ENCODE data around the gene HDLBP. TPM values are rescaled to one million over a fixed set of nuclear protein-coding genes. Genes with fewer than 3 reads are reported as not detected.

HDLBP gene
- total RNA-seq, 1 donor from 2014 or later = 805 TPM

DNA sequence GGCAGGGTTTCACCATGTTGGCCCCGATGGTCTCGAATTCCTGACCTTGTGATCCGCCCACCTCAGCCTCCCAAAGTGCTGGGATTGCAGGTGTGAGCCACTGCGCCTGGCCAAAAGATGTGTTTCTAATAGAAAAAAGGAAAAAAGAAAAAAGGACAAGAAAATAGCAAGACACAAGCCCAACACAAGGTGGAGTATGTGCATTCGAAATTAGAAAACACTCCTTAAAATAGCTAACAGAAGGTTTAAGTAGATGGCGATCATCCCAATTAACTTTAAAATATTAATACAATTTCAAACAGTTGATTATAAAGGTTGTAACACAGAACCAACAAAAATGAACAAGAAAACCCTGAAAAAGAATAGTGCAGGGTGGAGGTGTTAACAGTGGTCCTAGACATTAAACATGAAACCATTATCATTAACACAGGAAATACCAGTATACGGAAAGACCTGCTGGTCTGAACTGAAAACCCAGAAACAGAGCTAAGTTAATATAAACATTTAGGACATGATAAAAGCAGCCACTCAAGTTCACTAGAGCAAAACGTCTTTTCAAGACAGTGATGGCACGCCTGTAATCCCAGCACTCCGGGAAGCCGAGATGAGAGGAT, 57.9 kb downstream of the HDLBP start:
- TF ChIP-seq, protein P1, sequence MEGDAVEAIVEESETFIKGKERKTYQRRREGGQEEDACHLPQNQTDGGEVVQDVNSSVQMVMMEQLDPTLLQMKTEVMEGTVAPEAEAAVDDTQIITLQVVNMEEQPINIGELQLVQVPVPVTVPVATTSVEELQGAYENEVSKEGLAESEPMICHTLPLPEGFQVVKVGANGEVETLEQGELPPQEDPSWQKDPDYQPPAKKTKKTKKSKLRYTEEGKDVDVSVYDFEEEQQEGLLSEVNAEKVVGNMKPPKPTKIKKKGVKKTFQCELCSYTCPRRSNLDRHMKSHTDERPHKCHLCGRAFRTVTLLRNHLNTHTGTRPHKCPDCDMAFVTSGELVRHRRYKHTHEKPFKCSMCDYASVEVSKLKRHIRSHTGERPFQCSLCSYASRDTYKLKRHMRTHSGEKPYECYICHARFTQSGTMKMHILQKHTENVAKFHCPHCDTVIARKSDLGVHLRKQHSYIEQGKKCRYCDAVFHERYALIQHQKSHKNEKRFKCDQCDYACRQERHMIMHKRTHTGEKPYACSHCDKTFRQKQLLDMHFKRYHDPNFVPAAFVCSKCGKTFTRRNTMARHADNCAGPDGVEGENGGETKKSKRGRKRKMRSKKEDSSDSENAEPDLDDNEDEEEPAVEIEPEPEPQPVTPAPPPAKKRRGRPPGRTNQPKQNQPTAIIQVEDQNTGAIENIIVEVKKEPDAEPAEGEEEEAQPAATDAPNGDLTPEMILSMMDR (IDR thresholded peaks at IDR 0.05; ENCODE audit: insufficient read depth, low read length, severe bottlenecking) = no peak
- FAIRE-seq (no peak), DNase-seq (ENCODE audit: low read depth) (no peak)

DNA sequence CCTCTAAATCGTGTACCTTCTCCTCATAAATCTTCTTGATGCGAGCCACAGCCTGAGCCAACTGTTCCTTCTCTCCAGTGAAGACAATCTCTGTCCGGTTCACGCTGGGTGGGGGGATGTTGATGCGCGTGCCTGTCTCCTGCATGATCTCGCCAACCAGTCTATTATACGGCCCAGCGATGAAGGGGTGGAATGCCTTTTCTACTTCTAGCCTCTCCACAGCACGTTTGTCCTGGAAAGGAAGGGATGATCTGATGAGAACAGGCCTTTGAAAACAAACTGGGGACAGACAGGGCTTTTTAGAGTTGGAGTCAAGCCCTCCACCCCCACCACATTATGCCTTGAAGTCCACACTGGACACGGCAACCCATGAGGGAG, 59.3 kb downstream of the HDLBP start:
- TF ChIP-seq, protein P1 (IDR thresholded peaks at IDR 0.05; ENCODE audit: insufficient read depth, low read length, severe bottlenecking) = no peak
- no peaks in the 10 kb centered on the region for H3K27me3 ChIP-seq (ENCODE audit: control insufficient read depth, insufficient read depth, low read length)
- FAIRE-seq (no peak), DNase-seq (ENCODE audit: low read depth) (no peak)
- H3K36me3 ChIP-seq (ENCODE audit: control insufficient read depth, insufficient read depth, low read length) = peaks cover 36% of the 10 kb centered on the region
- H3K4me3 ChIP-seq (ENCODE audit: low read depth, low read length) = no peak overlapping the region

More for the DNA sequence above, 57.9 kb downstream of the HDLBP start:
- H3K36me3 ChIP-seq (ENCODE audit: control insufficient read depth, insufficient read depth, low read length) = peaks cover 43% of the 10 kb centered on the region
- no peaks in the 10 kb centered on the region for H3K27me3 ChIP-seq (ENCODE audit: control insufficient read depth, insufficient read depth, low read length)
- H3K4me3 ChIP-seq (ENCODE audit: low read depth, low read length) = no peak overlapping the region

DNA sequence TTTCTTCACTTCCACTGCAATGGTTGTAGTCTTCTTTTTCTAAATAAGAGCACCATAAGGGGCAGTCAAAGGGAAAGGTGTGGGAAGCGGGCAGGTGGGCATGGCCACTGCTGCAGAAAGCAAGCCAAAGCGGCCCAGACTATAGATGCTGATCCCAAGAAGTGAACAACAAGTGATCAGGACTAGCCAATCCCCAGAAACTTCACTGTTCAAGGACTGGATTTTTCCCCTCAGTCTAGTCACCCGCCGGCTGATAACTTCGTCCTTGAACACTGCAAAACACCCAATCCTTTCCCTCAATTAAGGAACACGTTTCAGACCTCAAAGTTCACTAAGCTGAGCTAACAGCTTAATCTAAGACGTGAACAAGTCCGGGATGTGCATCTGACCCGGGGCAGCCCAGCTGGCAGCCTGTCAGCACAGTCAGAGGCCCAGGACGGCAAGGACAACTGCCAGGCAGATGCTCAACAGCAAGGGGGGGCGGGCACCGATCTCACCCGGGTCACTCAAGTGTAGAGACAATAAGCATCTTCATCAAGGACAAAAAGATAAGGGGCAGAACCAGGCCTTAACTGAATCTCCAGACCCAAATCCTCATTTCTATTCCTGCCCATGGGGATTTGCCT, 59.8 kb downstream of the HDLBP start:
- no peaks in the 10 kb centered on the region for H3K27me3 ChIP-seq (ENCODE audit: control insufficient read depth, insufficient read depth, low read length)
- FAIRE-seq = no peak
- peaks cover 34% of the 10 kb centered on the region for H3K36me3 ChIP-seq (ENCODE audit: control insufficient read depth, insufficient read depth, low read length)
- no peak overlapping the region for H3K4me3 ChIP-seq (ENCODE audit: low read depth, low read length)
- no peak for DNase-seq (ENCODE audit: low read depth)
- TF ChIP-seq, protein P1 (IDR thresholded peaks at IDR 0.05; ENCODE audit: insufficient read depth, low read length, severe bottlenecking) = no peak

DNA sequence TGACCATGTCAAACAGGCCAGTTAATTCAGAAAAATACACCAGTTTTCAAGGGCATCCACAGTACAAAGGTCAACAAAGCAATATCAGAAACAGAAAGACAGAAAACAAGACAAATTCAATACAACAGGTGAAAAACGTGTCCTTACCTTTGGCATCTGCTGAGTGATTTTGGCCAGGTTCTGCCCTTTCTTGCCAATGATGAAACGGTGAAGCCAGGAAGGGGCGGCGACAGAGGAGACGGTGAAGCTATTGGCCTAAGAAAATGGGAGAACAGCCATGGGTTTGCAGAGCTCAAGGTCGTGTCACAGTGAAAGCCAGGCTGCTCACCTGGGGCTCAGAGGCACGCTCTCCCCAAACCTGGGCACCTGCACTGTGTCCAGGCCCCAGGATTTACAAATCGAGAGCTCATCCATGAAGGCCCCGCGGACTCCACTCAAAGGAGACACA, 60.5 kb downstream of the HDLBP start:
- FAIRE-seq = no peak
- no peaks in the 10 kb centered on the region for H3K27me3 ChIP-seq (ENCODE audit: control insufficient read depth, insufficient read depth, low read length)
- TF ChIP-seq, protein P1 (IDR thresholded peaks at IDR 0.05; ENCODE audit: insufficient read depth, low read length, severe bottlenecking) = no peak
- H3K36me3 ChIP-seq (ENCODE audit: control insufficient read depth, insufficient read depth, low read length) = peaks cover 36% of the 10 kb centered on the region
- H3K4me3 ChIP-seq (ENCODE audit: low read depth, low read length) = no peak overlapping the region
- DNase-seq (ENCODE audit: low read depth) = no peak

DNA sequence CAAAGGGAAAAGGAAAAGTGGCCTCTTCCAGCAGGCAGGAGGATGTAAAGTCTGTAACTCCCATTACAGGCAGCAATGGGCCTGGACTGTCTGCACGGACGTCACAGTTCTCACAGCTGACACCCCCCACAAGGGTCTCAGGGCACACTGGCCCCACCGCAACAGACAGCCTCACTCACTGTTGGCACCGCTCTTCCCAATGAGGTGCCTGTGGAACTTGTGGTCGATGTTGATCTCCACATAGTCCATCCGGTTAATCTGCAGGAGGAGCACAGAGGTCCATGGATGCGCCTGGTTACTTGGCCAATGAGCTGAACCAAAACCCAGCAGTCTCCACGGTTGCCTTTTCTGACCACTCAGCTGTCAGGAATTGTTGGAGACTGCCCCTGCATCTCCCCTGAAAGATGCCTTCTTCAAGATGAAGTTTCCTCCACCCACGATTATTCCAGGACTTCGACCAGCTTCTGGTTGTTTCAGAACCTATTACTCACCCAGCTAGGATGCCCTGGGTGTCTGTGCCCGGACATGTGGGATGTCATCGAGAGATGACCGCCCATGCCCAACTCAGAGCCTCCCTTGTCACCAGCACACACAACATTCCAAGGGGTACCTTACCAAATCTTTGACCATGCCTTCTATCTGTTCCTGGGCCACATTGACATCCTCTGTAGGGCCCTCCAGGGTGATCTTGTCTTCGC, 62.5 kb downstream of the HDLBP start:
- DNase-seq (ENCODE audit: low read depth) (no peak), FAIRE-seq (peak; percentile 93)
- H3K4me3 ChIP-seq (ENCODE audit: low read depth, low read length) = no peak overlapping the region
- TF ChIP-seq, protein P1 (IDR thresholded peaks at IDR 0.05; ENCODE audit: insufficient read depth, low read length, severe bottlenecking) = no peak
- H3K27me3 ChIP-seq (ENCODE audit: control insufficient read depth, insufficient read depth, low read length) = no peaks in the 10 kb centered on the region
- peaks cover 50% of the 10 kb centered on the region for H3K36me3 ChIP-seq (ENCODE audit: control insufficient read depth, insufficient read depth, low read length)

Data from bronchial epithelial cell (primary cell).